RKO (cell line): Measurements from ENCODE around the gene CSH1.
A peak's percentile ranks its signal among the peaks of the same experiment; 100 is the strongest.
"Not testable (repeated sequence)": the region's sequence is repeated elsewhere in the genome, so short reads cannot be mapped to it uniquely, and the experiment has no call there.

ENCODE experiments used
- DNase-seq: peaks from one replicate; pipeline ENCODE4 v3.0.0-alpha.2; 2016; ENCODE audit warnings: low spot score

The CSH1 gene

GRCh38 chr17:63928966-63929695 lies 32.8 kb upstream of the CSH1 start:
- DNase-seq: no peak

- no peak for DNase-seq
Observed at GRCh38 chr17:63928172-63928666, 31.8 kb upstream of the CSH1 start.

GRCh38 chr17:63927464-63928171 lies 31.2 kb upstream of the CSH1 start:
- DNase-seq: no peak

- no peak for DNase-seq
Observed at GRCh38 chr17:63926164-63926563, 29.8 kb upstream of the CSH1 start.

- DNase-seq: no peak
Observed at GRCh38 chr17:63925615-63926014, 29.2 kb upstream of the CSH1 start.

GRCh38 chr17:63922402-63922801 lies 26.0 kb upstream of the CSH1 start:
- not testable (repeated sequence) for DNase-seq

- not testable (repeated sequence) for DNase-seq
Observed at GRCh38 chr17:63920779-63921178, 24.4 kb upstream of the CSH1 start.

- DNase-seq: not testable (repeated sequence)
Observed at GRCh38 chr17:63920050-63920449, 23.7 kb upstream of the CSH1 start.

GRCh38 chr17:63919311-63919723 lies 22.9 kb upstream of the CSH1 start:
- peak; percentile 54 for DNase-seq

GRCh38 chr17:63918789-63919305 lies 22.5 kb upstream of the CSH1 start, which contains the start of gene GH1:
Gene GH1, minus strand, starts transcription at chr17:63918839. Its CDS starts 63 bp downstream, at chr17:63918776.
- DNase-seq: not testable (repeated sequence)

- DNase-seq: no peak
Observed at GRCh38 chr17:63918305-63918704, 21.9 kb upstream of the CSH1 start.

GRCh38 chr17:63917646-63918045 lies 21.3 kb upstream of the CSH1 start:
- DNase-seq: no peak

GRCh38 chr17:63917206-63917605 lies 20.8 kb upstream of the CSH1 start:
- DNase-seq: not testable (repeated sequence)

- DNase-seq: no peak
Observed at GRCh38 chr17:63916566-63917185, 20.3 kb upstream of the CSH1 start.

GRCh38 chr17:63915753-63916152 lies 19.4 kb upstream of the CSH1 start:
- DNase-seq: not testable (repeated sequence)

- DNase-seq: no peak
Observed at GRCh38 chr17:63914471-63914870, 18.1 kb upstream of the CSH1 start.

GRCh38 chr17:63911657-63912100 lies 15.3 kb upstream of the CSH1 start:
- peak; percentile 51 for DNase-seq

GRCh38 chr17:63911041-63911635 lies 14.8 kb upstream of the CSH1 start, which contains the start of gene CSHL1:
Gene CSHL1, minus strand, starts transcription at chr17:63911258. Its CDS starts 62 bp downstream, at chr17:63911196.
- DNase-seq: no peak

GRCh38 chr17:63910096-63910495 lies 13.7 kb upstream of the CSH1 start:
- DNase-seq: no peak

- DNase-seq: not testable (repeated sequence)
Observed at GRCh38 chr17:63909586-63909985, 13.2 kb upstream of the CSH1 start.

GRCh38 chr17:63907161-63907778 lies 10.9 kb upstream of the CSH1 start:
- DNase-seq: peak; percentile 10
